Measurements from ENCODE around the gene ETHE1.

GRCh38 chr19:43532571-43532961 is 5.6 kb upstream of the ETHE1 start:
- TF ChIP-seq CSDC2 (CRISPR knock-in tag; IDR thresholded peaks at IDR 0.05) (no peak), PATZ1 (CRISPR knock-in tag; IDR thresholded peaks at IDR 0.05; ENCODE audit: borderline replicate concordance) (no peak), PPARA (CRISPR knock-in tag; IDR thresholded peaks at IDR 0.05; ENCODE audit: borderline replicate concordance) (no peak), TCF4 (CRISPR knock-in tag; IDR thresholded peaks at IDR 0.05; ENCODE audit: borderline replicate concordance) (no peak), ISL1 (CRISPR knock-in tag; IDR thresholded peaks at IDR 0.05) (no peak), RARB (CRISPR knock-in tag; IDR thresholded peaks at IDR 0.05) (no peak), ZFP3 (CRISPR knock-in tag; IDR thresholded peaks at IDR 0.05) (no peak), OSR1 (CRISPR knock-in tag; IDR thresholded peaks at IDR 0.05) (no peak)

All from SK-N-SH treated with all-trans-retinoic acid at 6 μM for 48 hours (cell line).